Muscle layer of duodenum (tissue), 2 donors: ENCODE results near the gene PDIA4.
"Not testable (repeated sequence)": the region's sequence is repeated elsewhere in the genome, so short reads cannot be mapped to it uniquely, and the experiment has no call there.

Experiments
- H3K27ac ChIP-seq: one replicate; pipeline ENCODE4 v1.7.0; 2013; ENCODE audit warnings: mild to moderate bottlenecking, low read length
- H3K27me3 ChIP-seq: one replicate; pipeline ENCODE4 v1.7.0; 2013; ENCODE audit warnings: low read depth, mild to moderate bottlenecking, control low read depth, low read length
- H3K36me3 ChIP-seq, 2 donors: one replicate each; pipeline ENCODE4 v1.7.0; 2013; ENCODE audit warnings: low read length in 2 of 2, control low read depth in 1 of 2, mild to moderate bottlenecking in 1 of 2; ENCODE audit not compliant: insufficient read depth in 2 of 2, control insufficient read depth in 1 of 2
- H3K4me1 ChIP-seq, 2 donors: one replicate each; pipeline ENCODE4 v1.7.0; 2013; ENCODE audit warnings: low read length in 2 of 2, mild to moderate bottlenecking in 2 of 2, control low read depth in 1 of 2, moderate library complexity in 1 of 2; ENCODE audit not compliant: insufficient read depth in 2 of 2, control insufficient read depth in 1 of 2
- H3K4me3 ChIP-seq, 2 donors: one replicate each; pipeline ENCODE4 v1.7.0; 2013; ENCODE audit warnings: low read length in 2 of 2, low read depth in 1 of 2, mild to moderate bottlenecking in 1 of 2
- H3K9me3 ChIP-seq, 2 donors: one replicate each; pipeline ENCODE4 v1.7.0; 2013; ENCODE audit warnings: low read length in 2 of 2, control low read depth in 1 of 2, mild to moderate bottlenecking in 1 of 2; ENCODE audit not compliant: control insufficient read depth in 1 of 2
- donor health status: healthy.

The PDIA4 gene

GRCh38 chr7:148982654-148983199, 45.6 kb downstream of the PDIA4 start:
- H3K27ac ChIP-seq, result peak overlapping the region; percentile 23
- H3K4me3 ChIP-seq, result peak overlapping the region; percentile 79 to 81
- no peaks in the 10 kb centered on the region for H3K36me3 ChIP-seq
- H3K9me3 ChIP-seq, result no peaks in the 10 kb centered on the region
- H3K27me3 ChIP-seq, result no peaks in the 10 kb centered on the region
- peaks cover 9 to 27% of the 10 kb centered on the region in 2 donors for H3K4me1 ChIP-seq

- no peak overlapping the region for H3K4me3 ChIP-seq
- no peak overlapping the region for H3K27ac ChIP-seq
- no peaks in the 10 kb centered on the region for H3K27me3 ChIP-seq
- H3K36me3 ChIP-seq, result no peaks in the 10 kb centered on the region
- no peaks in the 10 kb centered on the region for H3K9me3 ChIP-seq
- H3K4me1 ChIP-seq, result peaks cover 9 to 17% of the 10 kb centered on the region in 2 donors
These were observed 48.5 kb downstream of the PDIA4 start for GRCh38 chr7:148979827-148980226.

- not testable (repeated sequence) for H3K9me3 ChIP-seq, H3K27me3 ChIP-seq, H3K36me3 ChIP-seq, H3K4me3 ChIP-seq, H3K27ac ChIP-seq
- H3K4me1 ChIP-seq, result peaks cover 5 to 11% of the 10 kb centered on the region in 2 donors
These were observed 49.2 kb downstream of the PDIA4 start for GRCh38 chr7:148979072-148979471.

GRCh38 chr7:148978091-148978490, 50.2 kb downstream of the PDIA4 start:
- H3K4me1 ChIP-seq, result peaks cover 0 to 7% of the 10 kb centered on the region in 2 donors
- H3K36me3 ChIP-seq, result no peaks in the 10 kb centered on the region
- no peak overlapping the region for H3K4me3 ChIP-seq
- H3K27me3 ChIP-seq, result no peaks in the 10 kb centered on the region
- H3K9me3 ChIP-seq, result no peaks in the 10 kb centered on the region
- H3K27ac ChIP-seq, result no peak overlapping the region

- Histone ChIP-seq H3K4me1 (no peaks in the 10 kb centered on the region), H3K9me3 (no peaks in the 10 kb centered on the region), H3K27me3 (no peaks in the 10 kb centered on the region), H3K4me3 (no peak overlapping the region), H3K36me3 (no peaks in the 10 kb centered on the region), H3K27ac (no peak overlapping the region)
These were observed 52.4 kb downstream of the PDIA4 start for GRCh38 chr7:148975896-148976295.

GRCh38 chr7:148973256-148973655, 55.0 kb downstream of the PDIA4 start:
- Histone ChIP-seq H3K27ac (no peak overlapping the region), H3K4me1 (no peaks in the 10 kb centered on the region), H3K27me3 (no peaks in the 10 kb centered on the region), H3K9me3 (no peaks in the 10 kb centered on the region), H3K36me3 (no peaks in the 10 kb centered on the region), H3K4me3 (no peak overlapping the region)

GRCh38 chr7:148972375-148972774, 55.9 kb downstream of the PDIA4 start:
- no peak overlapping the region for H3K27ac ChIP-seq
- H3K4me3 ChIP-seq, result no peak overlapping the region
- no peaks in the 10 kb centered on the region for H3K9me3 ChIP-seq
- H3K4me1 ChIP-seq, result peaks cover 0 to under 1% of the 10 kb centered on the region in 2 donors
- no peaks in the 10 kb centered on the region for H3K36me3 ChIP-seq
- H3K27me3 ChIP-seq, result no peaks in the 10 kb centered on the region

- Histone ChIP-seq H3K4me1 (peaks cover 0 to 17% of the 10 kb centered on the region in 2 donors), H3K36me3 (no peaks in the 10 kb centered on the region), H3K9me3 (no peaks in the 10 kb centered on the region), H3K4me3 (no peak overlapping the region), H3K27ac (no peak overlapping the region), H3K27me3 (no peaks in the 10 kb centered on the region)
These were observed 60.7 kb downstream of the PDIA4 start for GRCh38 chr7:148967602-148968001.

GRCh38 chr7:148967032-148967372, 61.3 kb downstream of the PDIA4 start:
- Histone ChIP-seq H3K4me3 (peak overlapping the region; percentile 47 to 59), H3K27ac (no peak overlapping the region), H3K27me3 (no peaks in the 10 kb centered on the region), H3K9me3 (no peaks in the 10 kb centered on the region), H3K36me3 (no peaks in the 10 kb centered on the region), H3K4me1 (peaks cover 0 to 20% of the 10 kb centered on the region in 2 donors)

GRCh38 chr7:148964483-148965267, 63.6 kb downstream of the PDIA4 start:
- peak overlapping the region; percentile 49 for H3K27ac ChIP-seq
- H3K27me3 ChIP-seq, result no peaks in the 10 kb centered on the region
- peaks cover 0 to 20% of the 10 kb centered on the region in 2 donors for H3K4me1 ChIP-seq
- no peaks in the 10 kb centered on the region for H3K9me3 ChIP-seq
- peak overlapping the region; percentile 86 to 91 for H3K4me3 ChIP-seq
- no peaks in the 10 kb centered on the region for H3K36me3 ChIP-seq

- Histone ChIP-seq H3K27ac (peak overlapping the region; percentile 88), H3K36me3 (no peaks in the 10 kb centered on the region), H3K4me3 (peak overlapping the region; percentile 86 to 91), H3K9me3 (no peaks in the 10 kb centered on the region), H3K4me1 (peaks cover 0 to 20% of the 10 kb centered on the region in 2 donors), H3K27me3 (no peaks in the 10 kb centered on the region)
These were observed 64.5 kb downstream of the PDIA4 start for GRCh38 chr7:148963583-148964482.
